Panc1 (cell line): ENCODE results near the gene NFATC2IP.

Source experiments
- CTCF ChIP-seq: fragments of 450-650 bp; IDR thresholded peaks from 2 replicates; pipeline ENCODE4 v1.5.1; 2017; ENCODE audit warnings: mild to moderate bottlenecking
- REST ChIP-seq, 2 experiments: IDR thresholded peaks; 2 replicates each; pipeline ENCODE4 v1.6.1; 2011 to 2012; ENCODE audit warnings: low read depth in 2 of 2, control low read depth in 1 of 2, low read length in 1 of 2, mild to moderate bottlenecking in 1 of 2, moderate library complexity in 1 of 2; ENCODE audit not compliant: insufficient read depth in 1 of 2

- no peak for TF ChIP-seq REST (IDR thresholded peaks at IDR 0.05; ENCODE audit: insufficient read depth in 1 of 2, low read depth in 2 of 2, low read length in 1 of 2)
- no peak for TF ChIP-seq CTCF
Measured at GRCh38 chr16:28917095-28917494, 33.6 kb upstream of the NFATC2IP start.
